Raji (cell line): Measurements from ENCODE around the gene BCKDHA.

Experiments used
- POLR2A ChIP-seq: IDR thresholded peaks from 2 replicates; pipeline ENCODE4 v1.6.1; 2011; ENCODE audit warnings: low read depth, low read length, control low read depth; ENCODE audit not compliant: insufficient read depth

BCKDHA gene

GRCh38 chr19:41397086-41398049, at the start of gene BCKDHA, which contains the start of gene EXOSC5:
Gene BCKDHA (plus strand): TSS chr19:41397818. CDS start chr19:41397828, 10 bp downstream.
Gene EXOSC5 (minus strand): TSS chr19:41397359. CDS start chr19:41397328, 31 bp downstream.
- peak; percentile 70 for TF ChIP-seq POLR2A

- TF ChIP-seq POLR2A: no peak
Measured at GRCh38 chr19:41350735-41351338, 46.8 kb upstream of the BCKDHA start.

- peak; percentile 59 for TF ChIP-seq POLR2A
Measured at GRCh38 chr19:41351339-41352245, 46.0 kb upstream of the BCKDHA start.

- no peak for TF ChIP-seq POLR2A
Measured at GRCh38 chr19:41352279-41352608, 45.4 kb upstream of the BCKDHA start.

GRCh38 chr19:41352609-41353465, 44.8 kb upstream of the BCKDHA start:
- peak; percentile 30; the same call in 1 of the 2 replicates for TF ChIP-seq POLR2A

GRCh38 chr19:41353466-41354342, 43.9 kb upstream of the BCKDHA start, which contains the start of gene TGFB1:
Gene TGFB1 (minus strand): TSS chr19:41353922. CDS start chr19:41353044, 878 bp downstream.
- TF ChIP-seq POLR2A: peak; percentile 79

GRCh38 chr19:41354343-41354953, 43.2 kb upstream of the BCKDHA start:
- no peak for TF ChIP-seq POLR2A

GRCh38 chr19:41355035-41355434, 42.6 kb upstream of the BCKDHA start:
- no peak for TF ChIP-seq POLR2A

- no peak for TF ChIP-seq POLR2A
Measured at GRCh38 chr19:41355802-41356201, 41.8 kb upstream of the BCKDHA start.

GRCh38 chr19:41356984-41357739, 40.5 kb upstream of the BCKDHA start:
- no peak; the same call in 1 of the 2 replicates for TF ChIP-seq POLR2A

- TF ChIP-seq POLR2A: no peak; the same call in 1 of the 2 replicates
Measured at GRCh38 chr19:41357746-41358145, 39.9 kb upstream of the BCKDHA start.

GRCh38 chr19:41359741-41360140, 37.9 kb upstream of the BCKDHA start:
- no peak for TF ChIP-seq POLR2A
